Hematopoietic multipotent progenitor cell treated with erythropoietin and hydrocortisone succinate and interleukin-3 and kit ligand, for 15 days (in vitro differentiated cells): ENCODE results near the gene MAML2.

Experiments used
- DNase-seq: peaks from one replicate; pipeline ENCODE4 v3.0.0-alpha.2; 2015; ENCODE audit warnings: low spot score

The MAML2 gene

GRCh38 chr11:95964281-95964680, 378.7 kb downstream of the MAML2 start:
- no peak for DNase-seq

- DNase-seq = no peak
These were observed 381.2 kb downstream of the MAML2 start for GRCh38 chr11:95961758-95962157.

GRCh38 chr11:95950905-95951304, 392.1 kb downstream of the MAML2 start:
- no peak for DNase-seq

GRCh38 chr11:95948637-95949036, 394.4 kb downstream of the MAML2 start:
- no peak for DNase-seq

GRCh38 chr11:95944623-95945022, 398.4 kb downstream of the MAML2 start:
- DNase-seq = no peak

- no peak for DNase-seq
These were observed 399.4 kb downstream of the MAML2 start for GRCh38 chr11:95943546-95943945.

GRCh38 chr11:95939091-95939490, 403.9 kb downstream of the MAML2 start:
- no peak for DNase-seq

GRCh38 chr11:95937358-95937757, 405.6 kb downstream of the MAML2 start:
- no peak for DNase-seq

- no peak for DNase-seq
These were observed 409.4 kb downstream of the MAML2 start for GRCh38 chr11:95933594-95933993.

- DNase-seq = no peak
These were observed 411.1 kb downstream of the MAML2 start for GRCh38 chr11:95931916-95932315.

DNA sequence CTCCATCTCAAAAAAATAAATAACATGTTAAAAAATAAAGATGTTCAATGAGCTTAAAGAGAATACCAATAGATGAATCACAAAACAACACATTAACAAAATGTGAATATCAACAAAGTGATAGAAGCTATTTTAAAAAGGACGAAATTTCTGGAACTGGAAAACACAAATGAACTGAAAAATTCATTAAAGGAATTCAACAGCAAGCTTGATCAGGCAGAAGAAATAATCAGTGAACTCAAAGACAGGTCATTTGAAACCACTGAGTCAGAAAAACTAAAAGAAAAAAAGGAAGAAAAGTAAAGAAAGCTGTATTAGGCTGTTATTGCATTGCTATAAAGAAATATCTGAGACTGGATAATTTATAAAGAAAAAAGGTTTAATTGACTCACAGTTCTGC, 412.0 kb downstream of the MAML2 start:
- no peak for DNase-seq

- DNase-seq = no peak
These were observed 416.3 kb downstream of the MAML2 start for GRCh38 chr11:95926726-95927125.
